GM19193 (cell line): ENCODE data around the gene TMED10.

ENCODE experiments used
- POLR2A ChIP-seq: IDR thresholded peaks from 4 replicates; pipeline ENCODE4 v1.6.1; 2011; ENCODE audit not compliant: insufficient read depth, insufficient read length; ENCODE audit errors: extremely low read depth

TMED10 gene

DNA sequence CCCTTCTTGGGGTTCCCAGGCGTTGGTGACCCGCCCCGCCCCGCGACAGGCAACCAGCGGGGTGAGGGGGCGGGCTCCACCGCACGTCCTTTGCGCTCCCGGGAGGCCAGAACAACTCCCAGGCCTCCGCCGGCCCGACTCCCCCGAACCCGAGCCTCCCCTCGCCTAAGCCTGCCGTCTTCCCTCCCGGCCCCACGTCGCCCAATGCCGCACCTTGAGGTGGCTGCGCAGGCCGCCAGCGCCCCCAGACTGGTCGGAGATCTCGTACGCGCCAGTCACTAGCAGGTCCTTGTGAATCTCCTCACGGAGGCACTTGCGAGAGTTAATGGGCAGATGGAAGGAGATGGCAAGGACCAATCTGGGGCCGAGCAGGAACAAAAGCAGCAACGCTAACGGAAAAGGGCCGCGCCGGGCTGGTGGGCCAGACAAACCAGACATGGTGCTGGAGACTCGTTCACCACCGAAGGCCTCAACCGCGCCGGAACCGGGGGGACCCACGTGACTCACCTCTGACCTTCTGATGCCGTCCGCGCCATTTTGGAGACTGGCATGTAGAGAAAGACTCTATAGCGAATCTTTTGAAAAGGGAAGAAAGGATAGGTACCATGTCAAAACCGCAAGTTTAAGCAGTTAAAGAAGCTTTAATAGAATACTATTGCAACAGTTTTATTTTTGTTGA, at the start of gene TMED10:
Gene TMED10 (minus strand): TSS at position 471 of the 679 bp plus-strand sequence. CDS start 33 bp downstream, at position 438.
- TF ChIP-seq POLR2A: peak; percentile 80

DNA sequence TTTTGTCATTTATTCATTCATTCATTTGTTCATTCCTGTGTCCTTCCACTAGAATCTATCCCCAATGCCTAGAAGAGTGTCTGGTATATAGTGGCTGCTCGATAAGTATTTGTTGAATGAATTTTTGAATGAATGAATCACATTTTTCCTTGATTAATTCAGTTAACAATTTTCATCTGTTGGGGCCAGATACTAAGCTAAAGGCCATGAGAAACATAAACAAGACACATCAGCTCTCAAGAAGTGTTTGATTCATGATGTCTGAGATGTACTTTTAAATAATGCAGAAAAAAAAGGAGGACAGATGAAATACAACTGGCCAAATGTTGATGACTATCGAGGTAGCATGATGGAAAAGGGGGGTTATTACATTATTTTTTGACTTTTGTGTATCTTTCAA, 48.1 kb upstream of the TMED10 start:
- no peak for TF ChIP-seq POLR2A

DNA sequence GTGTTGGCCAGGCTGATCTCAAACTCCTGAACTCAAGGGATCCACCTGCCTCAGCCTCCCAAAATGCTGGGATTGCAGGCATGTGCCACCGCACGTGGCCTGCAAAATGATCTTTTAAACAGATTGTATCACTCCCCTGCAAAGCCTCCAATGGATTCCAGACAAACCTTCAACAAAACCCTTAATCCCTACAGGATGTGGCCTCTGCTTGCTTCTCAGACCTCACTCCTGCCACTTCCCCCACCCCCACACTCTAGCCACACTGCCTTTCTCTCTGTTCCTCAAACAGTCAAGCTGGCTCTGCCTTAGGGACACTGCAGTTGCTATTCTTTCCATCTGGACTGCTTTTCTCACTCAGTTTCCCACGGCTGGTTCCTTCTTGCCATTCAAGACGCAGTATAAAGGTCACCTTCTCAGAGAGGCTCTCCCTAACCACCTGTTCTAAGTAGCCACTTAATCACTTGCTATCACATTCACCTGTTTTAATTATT, 47.3 kb upstream of the TMED10 start:
- TF ChIP-seq POLR2A: no peak

DNA sequence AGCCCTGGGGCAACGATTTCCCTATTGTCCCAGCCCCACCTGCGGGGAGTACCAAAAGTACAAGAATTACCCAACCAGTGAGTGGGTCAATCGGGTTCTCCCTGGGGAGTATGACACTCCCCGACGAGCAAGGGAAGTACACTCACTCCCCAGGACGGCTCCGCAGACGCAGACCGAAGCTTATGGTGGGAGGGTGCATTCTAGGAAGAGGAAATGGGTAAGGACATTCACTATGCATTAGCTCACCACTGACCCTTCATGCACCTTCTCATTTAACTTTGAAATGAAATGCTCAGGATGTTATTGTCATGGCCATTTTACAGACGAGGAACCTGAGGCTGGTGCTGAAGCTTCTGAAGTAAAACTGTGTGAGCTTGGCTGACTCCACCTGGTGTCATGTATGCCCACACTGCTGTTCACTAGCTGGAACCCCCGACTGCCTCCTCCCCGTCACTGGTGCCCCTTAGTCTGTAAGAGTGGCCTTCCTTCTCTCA, 45.8 kb upstream of the TMED10 start:
- TF ChIP-seq POLR2A: no peak

DNA sequence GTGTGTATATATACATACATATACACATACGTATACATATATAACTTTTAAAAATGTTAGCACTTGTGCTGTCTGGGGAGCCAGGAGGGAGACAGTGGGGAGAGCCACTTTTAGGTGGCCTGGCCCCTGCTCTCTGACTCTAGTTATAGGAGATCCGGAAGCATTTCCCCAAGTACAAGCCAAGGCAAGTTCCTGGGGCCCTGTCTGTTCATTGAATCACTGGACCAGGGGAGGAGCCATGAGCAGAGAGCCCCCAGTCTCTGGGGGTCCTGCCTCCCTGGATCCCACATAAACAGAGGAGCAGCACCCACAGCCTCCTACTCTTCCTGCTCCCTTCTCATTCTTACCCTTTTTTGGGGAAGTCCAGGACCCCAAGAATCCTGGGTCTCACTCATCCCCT, 45.4 kb upstream of the TMED10 start:
- no peak for TF ChIP-seq POLR2A

DNA sequence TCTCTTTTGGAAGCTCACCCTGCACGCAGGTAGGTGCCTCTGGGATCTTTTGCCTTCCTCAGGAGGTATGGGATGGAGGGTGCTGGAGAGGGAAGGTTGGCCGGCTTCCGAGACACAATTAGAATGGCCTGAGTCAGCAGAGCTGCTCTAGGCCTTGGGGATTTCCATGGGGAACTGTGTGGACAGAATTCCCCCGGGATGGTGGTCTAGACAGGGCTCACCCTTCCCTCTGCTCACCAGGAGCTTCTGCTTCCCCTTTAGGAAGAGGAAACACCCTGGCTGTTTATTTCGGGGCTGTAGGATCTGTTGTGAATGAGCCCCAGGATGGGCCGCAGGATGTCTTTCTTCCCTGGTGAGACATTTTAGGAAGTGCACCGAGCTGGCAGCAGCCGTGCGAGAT, 43.7 kb upstream of the TMED10 start:
- no peak for TF ChIP-seq POLR2A

DNA sequence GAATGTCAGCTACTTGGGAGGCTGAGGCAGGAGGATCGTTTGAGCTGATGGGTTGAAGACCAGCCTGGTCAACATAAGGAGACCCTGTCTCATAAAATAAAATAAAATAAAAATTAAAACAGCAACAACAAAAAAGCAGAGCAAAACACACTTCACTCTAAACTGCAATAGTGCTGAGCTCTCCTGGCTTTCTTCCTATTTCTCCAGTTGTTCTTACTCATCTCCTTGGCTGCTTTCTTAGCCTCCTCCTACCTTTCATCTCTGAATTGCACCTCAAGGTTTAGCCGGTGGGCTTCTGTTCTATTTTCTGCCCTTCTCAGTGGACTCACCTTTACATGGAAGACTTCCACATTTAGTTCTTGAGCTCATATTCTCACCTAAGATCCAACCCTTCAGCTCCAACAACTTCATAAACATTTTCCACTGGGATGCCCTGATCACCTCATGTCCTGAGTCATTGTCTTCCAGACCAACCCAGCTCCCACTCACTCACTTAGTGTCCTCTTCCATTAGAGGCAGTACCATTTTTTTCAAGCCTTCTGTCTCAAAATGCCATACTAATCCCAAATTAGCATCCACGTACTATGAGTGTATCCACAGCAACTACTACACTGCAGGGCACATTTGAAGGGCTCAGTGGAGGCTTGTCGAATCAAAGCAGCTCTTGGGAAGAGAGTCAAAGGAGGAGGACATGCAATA, 41.2 kb upstream of the TMED10 start:
- no peak for TF ChIP-seq POLR2A

DNA sequence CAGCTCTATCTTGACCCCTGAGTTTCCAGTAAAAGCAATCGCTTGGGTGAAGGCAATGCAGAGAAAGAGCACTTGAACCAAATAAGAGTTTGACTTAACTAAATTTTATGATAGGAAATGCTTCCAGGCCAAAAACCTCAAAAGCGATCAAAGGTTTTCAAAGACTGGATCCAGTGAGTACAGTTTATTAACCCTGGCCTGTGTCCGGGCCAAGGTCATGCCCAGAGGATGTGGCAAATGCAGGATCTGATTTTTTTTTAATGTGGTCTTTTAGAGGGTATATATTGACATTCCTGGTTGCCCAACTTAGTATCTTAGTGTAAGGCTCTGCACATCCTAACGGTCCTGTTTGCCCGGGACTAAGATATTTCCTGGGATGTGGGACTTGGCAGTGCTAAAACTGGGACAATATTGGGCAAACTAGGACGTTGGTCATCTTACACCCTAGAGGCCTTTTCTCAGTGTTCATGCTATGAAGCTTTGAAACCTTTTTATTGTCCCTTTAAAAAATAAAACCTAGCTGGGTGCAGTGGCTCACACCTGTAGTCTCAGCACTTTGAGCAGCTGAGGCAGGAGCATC, 40.1 kb upstream of the TMED10 start:
- TF ChIP-seq POLR2A: no peak

DNA sequence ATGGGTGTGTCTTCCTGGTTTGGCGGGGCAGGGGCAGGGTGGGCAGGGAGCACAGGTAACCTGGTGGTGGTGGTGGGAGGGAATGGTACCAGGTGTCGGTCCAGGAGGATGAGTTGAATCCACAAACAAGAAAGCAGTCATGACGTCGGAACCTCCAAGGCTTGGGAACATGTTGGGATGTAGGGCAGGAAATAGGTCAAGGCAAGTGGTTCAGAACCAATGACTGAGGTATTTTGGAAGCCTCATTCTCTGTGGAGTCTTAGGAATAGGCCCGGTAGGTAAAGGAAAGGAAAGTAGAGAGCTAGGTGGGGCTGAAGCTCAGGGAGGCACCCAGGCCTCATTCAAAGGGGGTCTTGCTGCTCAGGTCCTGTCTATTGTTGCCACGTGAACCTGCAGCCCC, 39.1 kb upstream of the TMED10 start:
- TF ChIP-seq POLR2A: no peak

DNA sequence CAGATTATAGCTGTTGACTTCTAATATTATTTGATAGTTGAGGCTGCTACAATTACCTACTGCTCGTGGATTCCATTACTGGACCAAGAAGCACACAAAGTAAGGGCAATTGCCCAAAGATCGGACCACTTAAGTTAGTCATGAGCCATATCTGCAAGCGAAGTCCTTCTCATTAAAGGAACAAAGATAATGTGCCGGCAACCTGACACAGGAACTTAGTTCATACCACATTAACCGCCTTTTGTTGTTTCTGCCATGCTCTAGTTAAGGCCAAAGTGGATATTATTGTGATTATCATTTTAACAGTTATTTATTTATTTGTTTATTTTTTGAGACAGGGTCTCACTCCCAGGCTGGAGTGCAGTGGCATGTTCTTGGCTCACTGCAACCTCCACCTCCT, 38.1 kb upstream of the TMED10 start:
- no peak for TF ChIP-seq POLR2A

DNA sequence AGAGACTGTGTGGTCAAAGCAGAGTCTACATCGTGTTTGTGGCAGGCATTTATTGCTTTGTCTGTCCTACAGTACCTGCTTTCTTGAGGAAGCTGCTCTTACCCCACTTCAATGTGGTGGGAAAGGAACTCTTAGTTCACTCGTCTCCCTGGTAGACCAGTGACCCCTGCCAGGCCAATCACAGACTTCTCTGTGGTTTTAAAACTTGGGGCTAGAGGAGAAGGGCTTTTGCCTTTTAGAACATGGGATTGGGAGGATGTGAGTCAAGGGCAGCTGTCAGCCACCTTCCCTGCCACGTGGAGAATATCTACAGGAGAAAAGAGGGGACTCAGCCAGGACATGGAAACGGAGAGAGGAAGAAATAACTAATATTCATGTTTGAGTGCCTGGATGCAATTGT, 36.8 kb upstream of the TMED10 start:
- no peak for TF ChIP-seq POLR2A

DNA sequence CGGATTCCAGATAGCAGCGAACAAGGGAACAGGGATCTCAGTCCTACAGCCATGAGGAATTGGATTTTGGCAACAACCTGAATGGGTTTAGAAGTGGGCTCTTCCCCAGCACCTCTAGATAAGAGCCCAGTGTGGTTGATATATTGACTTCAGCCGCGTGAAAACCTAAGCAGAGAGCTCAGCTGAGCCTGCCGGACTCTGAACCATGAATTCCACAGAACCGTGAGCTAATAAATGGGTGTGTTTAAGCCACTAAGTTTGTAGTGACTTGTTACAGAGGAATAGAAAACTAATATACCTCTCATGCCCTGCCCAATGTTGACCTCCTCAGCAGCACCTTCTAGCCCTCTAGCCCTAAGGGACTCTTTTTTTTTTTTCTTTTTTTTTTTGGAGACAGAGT, 32.4 kb upstream of the TMED10 start:
- TF ChIP-seq POLR2A: no peak

DNA sequence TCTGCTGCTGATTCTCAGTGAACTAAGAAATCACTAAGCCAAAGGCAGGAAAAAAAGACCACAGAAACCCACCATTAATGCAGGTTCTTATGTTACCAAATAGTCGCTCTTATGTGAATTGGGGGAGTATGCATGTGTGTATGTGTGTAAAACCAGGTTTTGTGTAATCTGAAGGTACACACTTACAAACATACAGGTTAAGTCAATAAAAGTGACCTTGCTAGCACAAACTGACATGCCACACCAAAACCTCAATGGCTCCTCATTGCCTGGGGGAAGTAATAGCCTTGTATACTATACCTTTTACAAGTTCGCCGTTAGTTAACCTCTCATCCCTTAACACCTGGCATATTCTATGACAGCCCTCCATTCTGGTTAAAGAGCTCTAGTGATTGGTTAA, 29.8 kb upstream of the TMED10 start:
- no peak for TF ChIP-seq POLR2A

DNA sequence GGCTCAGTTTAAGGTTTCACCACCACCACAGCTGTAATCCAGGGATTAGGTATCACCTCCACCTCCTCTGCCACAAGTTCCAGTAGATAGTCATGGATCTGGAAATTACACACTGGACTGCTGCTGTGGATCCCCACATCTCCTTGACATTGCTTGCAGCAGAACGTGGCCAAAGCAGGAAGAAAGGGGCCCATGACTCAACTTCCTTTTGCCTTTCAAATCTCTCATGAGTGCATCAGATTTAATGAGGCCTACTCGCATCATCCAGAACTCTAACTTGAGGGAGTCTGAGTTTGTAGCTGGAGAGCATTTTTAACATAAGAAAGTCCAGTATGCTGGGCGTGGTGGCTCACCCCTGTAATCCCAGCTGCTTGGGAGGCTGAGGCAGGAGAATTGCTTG, 29.2 kb upstream of the TMED10 start:
- no peak for TF ChIP-seq POLR2A

DNA sequence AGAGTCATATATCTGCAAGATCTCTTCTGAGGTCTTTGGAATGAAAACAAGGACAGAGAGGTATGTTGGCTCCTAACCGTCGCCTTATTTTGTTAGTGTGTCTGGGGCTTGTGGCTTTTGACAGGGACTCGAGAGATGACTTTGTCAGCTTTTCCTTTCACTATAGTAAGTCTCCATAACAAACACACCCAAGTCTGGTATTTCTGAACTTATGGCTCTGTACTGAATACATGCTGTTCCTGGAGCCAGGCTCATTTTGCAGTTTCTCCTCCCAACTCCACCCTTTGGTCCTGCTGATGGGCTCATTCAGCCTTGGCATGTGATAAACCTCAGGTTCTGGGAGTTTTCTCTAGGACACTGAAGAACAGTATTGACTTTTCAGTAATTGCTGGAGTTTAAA, 27.7 kb upstream of the TMED10 start:
- no peak for TF ChIP-seq POLR2A

DNA sequence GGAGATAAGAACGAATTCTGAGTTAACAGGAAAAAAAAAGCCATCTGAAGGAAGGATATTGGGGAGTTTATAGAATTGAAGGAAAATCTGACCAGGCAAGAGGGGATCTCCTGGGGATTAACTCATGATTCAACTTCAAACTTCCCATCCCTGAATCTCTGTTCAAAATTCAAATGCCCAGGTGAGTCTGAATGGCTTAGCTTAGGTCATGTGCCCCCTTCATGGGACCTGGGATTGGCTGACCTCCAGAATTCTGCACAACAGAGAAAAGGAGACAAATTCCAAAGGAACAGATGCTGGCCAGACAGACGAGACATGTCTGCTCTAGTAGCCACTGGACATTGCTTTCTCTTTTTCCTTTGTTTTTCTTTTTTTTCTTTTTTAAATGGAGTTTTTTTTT, 26.2 kb upstream of the TMED10 start:
- no peak for TF ChIP-seq POLR2A

DNA sequence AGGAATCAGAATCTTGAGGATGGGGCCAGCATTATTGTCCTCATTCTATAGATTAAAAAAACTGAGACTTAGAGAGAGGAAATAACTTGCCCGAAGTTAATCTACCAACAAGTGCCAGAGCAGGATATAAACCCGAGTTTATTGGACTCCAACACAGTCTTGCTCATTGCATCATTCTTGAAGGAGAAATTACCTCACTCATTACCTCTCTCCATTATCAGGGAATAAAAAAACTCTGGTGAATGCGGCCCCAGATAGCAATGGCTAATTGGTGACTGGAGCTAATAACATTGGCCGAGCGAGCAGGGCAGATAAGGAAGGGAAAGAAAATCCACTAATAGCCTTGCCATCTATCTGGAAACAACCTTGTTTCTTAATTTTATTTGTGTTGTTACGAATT, 24.7 kb upstream of the TMED10 start:
- no peak for TF ChIP-seq POLR2A

DNA sequence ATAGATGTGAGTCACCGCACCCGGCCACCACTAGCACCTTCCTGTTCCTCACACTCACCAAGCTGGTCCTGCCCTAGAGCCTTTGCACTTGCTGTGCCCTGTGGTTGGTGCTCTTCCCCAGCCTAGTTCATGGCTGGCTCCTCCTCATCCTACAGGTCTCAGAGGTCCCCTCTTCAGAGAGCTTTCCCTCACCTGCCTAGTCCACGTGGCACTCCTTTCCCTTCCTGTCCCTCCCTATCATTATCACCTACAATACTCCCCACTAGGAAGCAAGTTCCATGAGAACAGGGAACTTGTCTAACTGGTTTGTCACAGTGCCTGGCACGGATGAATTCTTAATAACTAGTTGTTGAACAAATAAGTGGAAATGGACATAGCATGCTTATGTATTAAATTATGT, 24.0 kb upstream of the TMED10 start:
- no peak for TF ChIP-seq POLR2A
